HepG2 (cell line): ENCODE data around the gene PDILT. TPM values are rescaled to one million over a fixed set of nuclear protein-coding genes. Genes with fewer than 3 reads are reported as not detected.
A peak's percentile ranks its signal among the peaks of the same experiment; 100 is the strongest.

Experiments
- ARID3A ChIP-seq: IDR thresholded peaks from 2 replicates; pipeline ENCODE4 v1.6.1; 2012; ENCODE audit warnings: low read depth, low read length, improper control_type of control experiment
- ARNT ChIP-seq: fragments of 450-650 bp; IDR thresholded peaks from 2 replicates; pipeline ENCODE4 v1.6.1; 2017
- CEBPB ChIP-seq: IDR thresholded peaks from 2 replicates; pipeline ENCODE4 v1.6.1; 2011; ENCODE audit warnings: low read depth, low read length, improper control_type of control experiment, borderline replicate concordance
- DPF2 ChIP-seq: sonication (generic); formaldehyde crosslinking; IDR thresholded peaks from 2 replicates; pipeline ENCODE4 v1.4.0; 2020; ENCODE audit warnings: mild to moderate bottlenecking, low read depth, missing genetic modification reagents, borderline replicate concordance
- ELF3 ChIP-seq: IDR thresholded peaks from 2 replicates; pipeline ENCODE4 v1.6.1; 2016; ENCODE audit warnings: missing genetic modification reagents, missing compliant biosample characterization
- ETV5 ChIP-seq: IDR thresholded peaks from 2 replicates; pipeline ENCODE4 v1.6.1; 2018; ENCODE audit warnings: missing biosample characterization, missing genetic modification reagents, inconsistent platforms, borderline replicate concordance
- HDAC1 ChIP-seq: sonication (generic); formaldehyde crosslinking; IDR thresholded peaks from 2 replicates; pipeline ENCODE4 v1.5.1; 2020; ENCODE audit warnings: mild to moderate bottlenecking, missing genetic modification reagents
- ISL2 ChIP-seq: sonication (generic); formaldehyde crosslinking; IDR thresholded peaks from 2 replicates; pipeline ENCODE4 v1.5.0; 2020; ENCODE audit warnings: missing genetic modification reagents
- JUNB ChIP-seq: sonication (generic); formaldehyde crosslinking; IDR thresholded peaks from 2 replicates; pipeline ENCODE4 v1.8.0; 2022; ENCODE audit warnings: missing genetic modification reagents, mild to moderate bottlenecking, borderline replicate concordance
- KDM1A ChIP-seq: IDR thresholded peaks from 2 replicates; pipeline ENCODE4 v1.6.1; 2016; ENCODE audit warnings: missing compliant biosample characterization
- KMT2B ChIP-seq: IDR thresholded peaks from 2 replicates; pipeline ENCODE4 v1.6.1; 2016; ENCODE audit warnings: missing genetic modification reagents, missing compliant biosample characterization
- MAFF ChIP-seq: IDR thresholded peaks from 2 replicates; pipeline ENCODE4 v1.6.1; 2011; ENCODE audit warnings: low read depth, low read length, improper control_type of control experiment
- MYNN ChIP-seq: sonication (generic); formaldehyde crosslinking; IDR thresholded peaks from 2 replicates; pipeline ENCODE4 v1.4.0; 2020; ENCODE audit warnings: mild to moderate bottlenecking, low read depth, missing genetic modification reagents
- PAXIP1 ChIP-seq: sonication (generic); formaldehyde crosslinking; conservative IDR thresholded peaks from 2 replicates; pipeline ENCODE4 v1.4.0; 2020; ENCODE audit warnings: mild to moderate bottlenecking, missing genetic modification reagents, moderate library complexity
- REPIN1 ChIP-seq: sonication (generic); formaldehyde crosslinking; IDR thresholded peaks from 2 replicates; pipeline ENCODE4 v1.8.0; 2022; ENCODE audit warnings: missing genetic modification reagents, low read depth, mild to moderate bottlenecking, borderline replicate concordance
- SOX6 ChIP-seq, 2 experiments: fragments of 450-650 bp in 1 of 2; sonication (generic) in 1 of 2; formaldehyde crosslinking in 1 of 2; IDR thresholded peaks; 2 replicates each; pipeline versions ENCODE4 v1.4.0 to v1.6.1; 2017 to 2020; ENCODE audit warnings: antibody characterized with exemption in 1 of 2, mild to moderate bottlenecking in 1 of 2, missing genetic modification reagents in 1 of 2
- STAG1 ChIP-seq: sonication (generic); formaldehyde crosslinking; IDR thresholded peaks from 2 replicates; pipeline ENCODE4 v1.4.0; 2020; ENCODE audit warnings: missing genetic modification reagents
- TARDBP ChIP-seq: sonication (generic); formaldehyde crosslinking; IDR thresholded peaks from 2 replicates; pipeline ENCODE4 v1.8.0; 2022; ENCODE audit warnings: mild to moderate bottlenecking, missing genetic modification reagents
- ZNF556 ChIP-seq: sonication (generic); formaldehyde crosslinking; IDR thresholded peaks from 2 replicates; pipeline ENCODE4 v1.4.0; 2020; ENCODE audit warnings: mild to moderate bottlenecking, missing genetic modification reagents, borderline replicate concordance
- ZNF644 ChIP-seq: IDR thresholded peaks from 2 replicates; pipeline ENCODE4 v1.6.1; 2016; ENCODE audit warnings: low read depth
- ZNF678 ChIP-seq: sonication (generic); formaldehyde crosslinking; IDR thresholded peaks from 2 replicates; pipeline ENCODE4 v1.4.0; 2020; ENCODE audit warnings: mild to moderate bottlenecking, missing genetic modification reagents
- ZNF761 ChIP-seq: sonication (generic); formaldehyde crosslinking; conservative IDR thresholded peaks from 2 replicates; pipeline ENCODE4 v1.4.0; 2020; ENCODE audit warnings: mild to moderate bottlenecking, missing genetic modification reagents
- ZSCAN29 ChIP-seq: sonication (generic); formaldehyde crosslinking; conservative IDR thresholded peaks from 2 replicates; pipeline ENCODE4 v1.4.0; 2020; ENCODE audit warnings: mild to moderate bottlenecking, missing genetic modification reagents
- polyA plus RNA-seq, 8 experiments: library from polyadenylated mRNA; depleted of rRNA in 3 of 8; stranded (reverse) in 7 of 8; unstranded in 1 of 8; fragments of >200 nt; fragmentation: Illumina TruSeq in 4 of 8; extraction: Trizol in 4 of 8; gene quantifications; 2 replicates each; pipeline versions ENCODE4 v1.2.1 to v1.2.3, GENCODE V29; 2011 to 2016; ENCODE audit warnings: low read depth in 4 of 8, missing spikeins in 1 of 8, mixed read lengths in 1 of 8; ENCODE audit not compliant: insufficient read depth in 1 of 8
- total RNA-seq, 5 experiments: library from RNA; depleted of rRNA; stranded (reverse); fragments of >200 nt; fragmentation: Illumina TruSeq; extraction: Trizol; gene quantifications; 2 replicates each; pipeline ENCODE4 v1.2.3, GENCODE V29; 2016; ENCODE audit warnings: low read depth in 1 of 5
- TF ChIP-seq, protein P1 (sequence below): IDR thresholded peaks from 2 replicates; pipeline ENCODE4 v1.6.1; 2016

The PDILT gene
- total and polyA plus RNA-seq, 2 of the 13 experiments (the other 11 are each of a cell fraction or from before 2014, with no cell fraction given) = not detected

DNA sequence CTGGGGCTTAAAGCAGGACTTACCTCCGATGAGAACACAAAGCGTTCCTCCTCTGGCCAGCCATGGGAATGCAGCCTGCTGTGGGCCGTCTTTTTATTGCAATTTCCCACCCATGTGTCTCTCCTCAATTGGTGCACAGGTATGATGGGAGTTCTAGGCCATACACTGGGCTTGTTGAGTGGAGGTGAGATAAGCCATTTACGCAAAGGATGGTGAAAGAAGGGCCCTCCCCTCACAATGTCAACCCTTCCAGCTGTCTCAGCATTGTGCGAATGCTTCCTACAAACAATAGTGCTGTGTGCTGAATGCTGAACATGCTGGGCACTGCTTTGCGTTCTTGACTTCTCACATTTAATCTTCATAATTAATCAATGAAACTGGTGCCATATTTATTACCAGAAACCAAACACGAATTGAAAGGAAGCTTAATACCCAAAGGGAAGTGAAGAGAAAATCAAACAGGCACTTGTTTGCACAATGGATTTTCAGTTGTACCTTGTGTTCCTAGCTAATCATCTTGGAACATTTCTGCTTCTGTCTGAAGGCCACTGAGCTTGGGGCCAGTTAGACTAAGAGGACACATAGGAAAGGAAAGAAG, 77.0 kb downstream of the PDILT start, which contains the start of gene GP2 (continued):
- TF ChIP-seq PAXIP1 (CRISPR knock-in tag) (peak; percentile 88), TARDBP (CRISPR knock-in tag) (peak; percentile 61; the same call in 1 of the 2 replicates), KMT2B (CRISPR knock-in tag) (no peak), SOX6 (IDR thresholded peaks at IDR 0.05) (no peak), SOX6 (CRISPR knock-in tag; IDR thresholded peaks at IDR 0.05) (peak; percentile 68), ARNT (no peak), DPF2 (CRISPR knock-in tag) (peak; percentile 71), MAFF (0 out of 2 replicates have a peak, but pooled peaks have one; percentile 8), HDAC1 (CRISPR knock-in tag) (peak; percentile 36; the same call in 1 of the 2 replicates), KDM1A (CRISPR knock-in tag) (no peak), ZNF556 (CRISPR knock-in tag) (peak; percentile 76; the same call in 1 of the 2 replicates), ISL2 (CRISPR knock-in tag) (peak; percentile 73), ETV5 (CRISPR knock-in tag) (peak; percentile 70; the same call in 1 of the 2 replicates), MYNN (CRISPR knock-in tag) (no peak), ZNF678 (CRISPR knock-in tag) (peak; percentile 20; the same call in 1 of the 2 replicates), JUNB (CRISPR knock-in tag) (0 out of 2 replicates have a peak, but pooled peaks have one; percentile 41), CEBPB (no peak), ZNF644 (CRISPR knock-in tag) (0 out of 2 replicates have a peak, but pooled peaks have one; percentile 34), REPIN1 (peak; percentile 50; the same call in 1 of the 2 replicates), ZNF761 (CRISPR knock-in tag) (0 out of 2 replicates have a peak, but pooled peaks have one; percentile 50), STAG1 (CRISPR knock-in tag) (no peak), ELF3 (CRISPR knock-in tag) (peak; percentile 37; the same call in 1 of the 2 replicates), ZSCAN29 (CRISPR knock-in tag) (no peak; the same call in 1 of the 2 replicates), ARID3A (peak; percentile 46; the same call in 1 of the 2 replicates)
- TF ChIP-seq, protein P1, sequence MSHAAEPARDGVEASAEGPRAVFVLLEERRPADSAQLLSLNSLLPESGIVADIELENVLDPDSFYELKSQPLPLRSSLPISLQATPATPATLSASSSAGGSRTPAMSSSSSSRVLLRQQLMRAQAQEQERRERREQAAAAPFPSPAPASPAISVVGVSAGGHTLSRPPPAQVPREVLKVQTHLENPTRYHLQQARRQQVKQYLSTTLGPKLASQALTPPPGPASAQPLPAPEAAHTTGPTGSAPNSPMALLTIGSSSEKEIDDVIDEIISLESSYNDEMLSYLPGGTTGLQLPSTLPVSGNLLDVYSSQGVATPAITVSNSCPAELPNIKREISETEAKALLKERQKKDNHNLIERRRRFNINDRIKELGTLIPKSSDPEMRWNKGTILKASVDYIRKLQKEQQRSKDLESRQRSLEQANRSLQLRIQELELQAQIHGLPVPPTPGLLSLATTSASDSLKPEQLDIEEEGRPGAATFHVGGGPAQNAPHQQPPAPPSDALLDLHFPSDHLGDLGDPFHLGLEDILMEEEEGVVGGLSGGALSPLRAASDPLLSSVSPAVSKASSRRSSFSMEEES (CRISPR knock-in tag) = 0 out of 2 replicates have a peak, but pooled peaks have one; percentile 23
